SKM-1 (cell line): Measurements from ENCODE around the gene MEDAG.
"Not testable (repeated sequence)": the region's sequence is repeated elsewhere in the genome, so short reads cannot be mapped to it uniquely, and the experiment has no call there.

Experiments
- DNase-seq: peaks from one replicate; lab custom pipeline; 2025; ENCODE audit not compliant: unreplicated experiment; lab: John Stamatoyannopoulos, UW

Gene MEDAG

DNA sequence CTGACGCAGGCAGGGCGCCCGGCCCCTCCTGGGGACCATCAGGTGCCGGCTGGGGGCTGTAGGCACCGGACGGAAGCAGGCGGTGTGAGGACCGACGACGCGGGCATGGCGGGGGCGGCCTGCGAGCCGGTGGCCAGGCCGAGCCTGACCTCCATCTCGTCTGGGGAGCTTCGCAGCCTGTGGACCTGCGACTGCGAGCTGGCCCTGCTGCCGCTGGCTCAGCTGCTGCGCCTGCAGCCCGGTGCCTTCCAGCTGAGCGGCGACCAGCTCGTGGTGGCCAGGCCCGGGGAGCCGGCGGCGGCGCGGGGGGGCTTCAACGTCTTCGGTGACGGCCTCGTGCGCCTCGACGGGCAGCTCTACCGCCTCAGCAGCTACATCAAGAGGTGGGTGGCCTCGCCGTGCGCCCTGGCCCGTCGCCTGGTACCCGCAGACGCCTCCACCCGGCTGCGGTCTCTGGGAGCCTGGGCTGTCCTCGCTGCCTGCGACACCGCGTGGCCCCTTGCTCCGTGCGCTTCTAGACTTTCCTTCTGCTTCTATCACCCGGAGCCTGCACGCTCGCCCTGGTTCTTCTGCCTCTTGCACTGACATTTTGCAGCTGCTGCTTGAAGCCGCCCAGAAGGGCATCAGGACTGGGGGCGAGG is 460 bp downstream of the MEDAG start:
- DNase-seq: no peak

GRCh38 chr13:30907121-30907861 is 1.2 kb downstream of the MEDAG start:
- no peak for DNase-seq

- no peak for DNase-seq
Measured at GRCh38 chr13:30908416-30908980, 2.4 kb downstream of the MEDAG start.

DNA sequence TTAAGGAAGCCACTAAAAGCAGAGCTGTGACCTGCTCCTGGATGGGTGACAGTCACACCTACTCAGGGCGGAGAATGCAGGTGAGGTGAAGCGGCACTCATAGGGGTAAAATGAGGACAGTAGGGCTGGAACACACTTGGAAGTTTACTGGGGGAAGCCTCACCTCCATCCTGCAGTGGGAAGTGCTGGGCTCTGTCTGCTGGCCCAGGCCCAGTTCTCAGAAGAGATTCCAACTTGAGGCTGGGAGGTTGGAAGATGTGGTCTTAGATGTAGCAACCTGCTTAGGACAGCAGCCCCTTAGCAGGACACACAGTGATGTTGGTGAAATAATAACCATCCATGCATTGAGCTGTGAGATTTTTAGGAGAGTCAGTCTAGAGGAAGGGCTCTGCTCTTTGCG is 4.6 kb downstream of the MEDAG start:
- no peak for DNase-seq

GRCh38 chr13:30915691-30916541 is 9.8 kb downstream of the MEDAG start:
- DNase-seq: no peak

GRCh38 chr13:30916991-30917390 is 10.9 kb downstream of the MEDAG start:
- no peak for DNase-seq

DNA sequence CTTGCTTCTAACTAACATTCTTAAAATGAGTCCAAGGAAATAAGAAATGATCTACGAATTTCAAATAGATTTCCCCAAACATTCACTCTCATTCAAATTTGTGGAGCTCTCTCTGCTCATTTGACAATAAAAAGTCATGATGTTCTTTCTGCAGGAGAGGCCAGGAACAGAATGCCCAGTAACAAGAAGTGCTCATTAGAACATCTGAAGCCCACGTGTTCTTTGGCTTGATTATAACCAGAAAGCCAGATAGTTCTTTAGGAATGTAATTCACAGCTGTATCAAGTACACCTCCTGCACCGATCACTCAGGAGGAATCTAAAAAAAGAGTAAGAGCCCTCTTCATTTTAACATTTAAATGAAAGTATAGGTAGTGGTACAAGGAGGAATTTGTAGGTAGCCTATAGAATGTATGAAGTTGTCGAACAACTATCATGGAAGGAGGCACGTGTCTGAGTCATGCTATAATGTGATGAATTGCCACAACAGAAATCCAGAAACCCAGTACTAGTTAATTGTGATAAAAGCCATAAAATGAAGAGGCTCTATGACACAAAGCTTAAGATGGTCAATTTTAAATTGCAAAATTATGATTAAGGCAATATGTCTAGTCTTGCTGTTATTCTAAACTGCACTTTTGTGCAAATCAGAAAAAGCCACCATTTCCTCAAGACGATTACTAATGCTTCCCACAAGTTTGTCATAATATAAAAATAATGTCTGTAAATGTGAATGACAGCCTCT is 12.8 kb downstream of the MEDAG start:
- DNase-seq: no peak

GRCh38 chr13:30920162-30920909 is 14.3 kb downstream of the MEDAG start:
- no peak for DNase-seq

- DNase-seq: no peak
Measured at GRCh38 chr13:30923418-30923817, 17.3 kb downstream of the MEDAG start.

DNA sequence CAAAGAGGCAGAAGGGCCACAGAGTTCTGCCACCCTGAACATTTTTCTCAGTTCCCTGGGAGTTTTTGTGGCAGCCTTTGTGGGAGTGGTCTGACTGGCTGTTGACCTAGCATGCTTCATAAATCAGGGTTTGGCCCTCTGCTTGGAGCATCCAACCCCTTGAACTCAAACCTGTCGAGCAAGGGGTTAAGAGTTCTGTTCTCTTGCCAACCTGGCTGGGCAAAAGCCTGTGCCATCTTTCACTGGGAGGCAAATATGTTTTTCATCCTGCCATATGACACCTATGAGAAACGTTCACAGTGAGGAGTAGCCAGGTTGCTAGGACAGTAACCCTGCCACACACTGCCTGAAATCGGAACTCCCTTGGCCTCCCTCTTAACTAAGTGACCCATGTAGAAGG is 18.6 kb downstream of the MEDAG start:
- no peak for DNase-seq

DNA sequence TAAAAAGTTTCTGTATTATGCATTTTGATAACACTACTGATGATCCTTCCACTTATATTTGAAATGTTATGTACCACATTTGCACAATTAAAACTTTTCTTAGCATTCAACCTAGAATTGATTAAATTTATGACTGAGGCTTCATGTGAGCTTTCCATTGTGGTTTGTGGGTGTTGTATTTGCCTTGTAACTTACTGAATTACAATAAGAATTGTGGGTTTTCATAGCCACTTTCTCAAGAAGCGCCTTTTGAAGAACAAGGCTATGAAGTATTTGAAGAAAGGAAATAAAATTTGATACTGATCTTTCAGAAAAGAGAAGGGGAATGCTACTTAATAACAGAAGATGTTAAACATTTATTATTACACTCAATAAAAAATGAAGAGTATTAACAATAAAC is 19.4 kb downstream of the MEDAG start:
- DNase-seq: no peak

DNA sequence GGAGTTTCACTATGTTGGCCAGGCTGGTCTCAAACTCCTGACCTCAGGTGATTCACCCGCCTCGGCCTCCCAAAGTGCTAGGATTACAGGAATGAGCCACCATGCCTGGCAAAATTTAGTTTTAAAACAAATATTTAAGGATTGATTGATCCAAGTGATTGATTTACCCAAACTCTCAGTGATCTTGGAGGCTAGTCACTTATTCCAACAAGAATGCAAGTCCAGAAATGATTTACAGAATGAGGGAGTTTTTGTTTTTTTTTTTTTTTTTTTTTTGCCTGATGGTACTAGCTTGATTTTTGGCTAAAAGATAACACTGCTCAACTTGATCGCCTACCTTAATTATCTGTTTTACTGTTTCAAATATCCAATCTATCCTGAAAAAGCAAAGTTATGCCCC is 20.7 kb downstream of the MEDAG start:
- no peak for DNase-seq

- not testable (repeated sequence) for DNase-seq
Measured at GRCh38 chr13:30927188-30927587, 21.1 kb downstream of the MEDAG start.

GRCh38 chr13:30927595-30927994 is 21.5 kb downstream of the MEDAG start:
- DNase-seq: no peak

- no peak for DNase-seq
Measured at GRCh38 chr13:30928978-30929377, 22.9 kb downstream of the MEDAG start.

- DNase-seq: no peak
Measured at GRCh38 chr13:30932481-30933353, 26.6 kb downstream of the MEDAG start, which contains the start of gene TEX26. TSS of gene TEX26 (plus strand) at chr13:30932656. CDS start at chr13:30932716, 60 bp downstream.

GRCh38 chr13:30933354-30933670 is 27.2 kb downstream of the MEDAG start:
- no peak for DNase-seq

DNA sequence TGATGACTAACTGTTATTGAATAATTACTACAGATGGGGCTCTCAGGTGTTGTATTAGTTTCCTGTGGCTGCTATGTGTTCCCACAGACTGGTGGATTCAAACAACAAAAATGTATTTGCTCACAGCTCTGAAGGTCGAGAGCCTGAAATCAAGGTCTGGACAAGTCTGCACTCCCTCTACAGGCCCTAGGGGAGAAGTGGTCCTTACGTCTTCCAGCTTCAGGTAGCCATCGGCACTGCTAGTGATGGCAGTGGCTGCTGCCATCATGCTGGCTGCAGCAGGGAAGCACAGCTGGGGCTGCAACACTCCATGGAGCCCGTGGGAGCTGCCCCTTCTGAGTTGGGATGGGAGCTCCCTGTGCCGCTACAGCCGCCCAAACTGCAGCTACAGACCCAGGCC is 28.3 kb downstream of the MEDAG start:
- DNase-seq: no peak

DNA sequence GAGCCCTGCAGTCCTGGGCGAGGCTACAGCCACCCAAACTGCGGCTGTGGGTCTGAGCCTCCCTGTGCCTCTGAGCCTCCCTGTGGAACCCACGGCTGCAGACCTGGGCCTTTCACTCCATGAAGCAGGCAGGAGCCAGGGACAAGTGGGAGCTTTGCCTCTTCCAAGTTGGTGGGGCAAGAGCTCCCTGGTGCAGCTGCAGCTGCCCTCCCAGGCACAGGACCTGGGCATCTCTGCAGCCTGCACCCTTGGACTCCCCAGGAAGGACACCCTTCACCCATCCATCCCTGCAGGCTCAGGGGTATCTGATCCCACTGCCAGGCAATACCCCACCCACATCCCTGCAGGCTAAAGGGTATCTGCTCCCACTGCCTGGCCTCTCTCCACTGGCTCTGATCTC is 28.7 kb downstream of the MEDAG start:
- no peak for DNase-seq
